Measurements from ENCODE around the gene TSPAN9. TPM values are rescaled to one million over a fixed set of nuclear protein-coding genes. Genes with fewer than 3 reads are reported as not detected.

The TSPAN9 gene
- total and polyA plus RNA-seq, 2 experiments from 2014 or later = 6.0 to 31.5 TPM

GRCh38 chr12:3069714-3070113 lies 7.5 kb upstream of the TSPAN9 start:
- H3K36me3 ChIP-seq (ENCODE audit: insufficient read depth) = no peaks in the 10 kb centered on the region
- H3K9me3 Mint-ChIP-seq = no peaks in the 10 kb centered on the region; the same call in 2 of the 3 replicates
- no peaks in the 10 kb centered on the region for H3K27me3 ChIP-seq (ENCODE audit: insufficient read depth)
- H3K4me3 ChIP-seq = no peak overlapping the region
- H3K4me3 Mint-ChIP-seq = no peak overlapping the region
- no peaks in the 10 kb centered on the region for H3K9me2 ChIP-seq (ENCODE audit: insufficient read depth)
- no peaks in the 10 kb centered on the region for H3F3A ChIP-seq (replicated peaks; ENCODE audit: low read depth)
- no peaks in the 10 kb centered on the region for H3K36me3 Mint-ChIP-seq (ENCODE audit: low read depth)
- H3K27me3 Mint-ChIP-seq (ENCODE audit: insufficient read depth, low read depth, poor library complexity) = no peaks in the 10 kb centered on the region
- DNase-seq (ENCODE audit: low spot score) = no peak
- no peak for ATAC-seq
- H3K27ac Mint-ChIP-seq = no peak overlapping the region
- H4K20me1 ChIP-seq (replicated peaks; ENCODE audit: insufficient read depth) = no peaks in the 10 kb centered on the region
- TF ChIP-seq EZH2 (IDR thresholded peaks at IDR 0.05; ENCODE audit: low read depth, unreplicated experiment) = no peak
- TF ChIP-seq CTCF (conservative IDR thresholded peaks at IDR 0.05; ENCODE audit: low read depth in 2 of 2) = no peak
- TF ChIP-seq ZNF462 (CRISPR knock-in tag; IDR thresholded peaks at IDR 0.05) = no peak
- no peak for TF ChIP-seq REST (IDR thresholded peaks at IDR 0.05; ENCODE audit: unreplicated experiment)
- TF ChIP-seq ZNF114 (CRISPR knock-in tag; IDR thresholded peaks at IDR 0.05) = no peak
- TF ChIP-seq ETS1 (IDR thresholded peaks at IDR 0.05) = no peak
- no peak for TF ChIP-seq STAT1 (IDR thresholded peaks at IDR 0.05; ENCODE audit: unreplicated experiment)
- no peak for TF ChIP-seq ZNF331 (CRISPR knock-in tag; IDR thresholded peaks at IDR 0.05; ENCODE audit: low read depth)
- no peak for TF ChIP-seq EZH2phosphoT487 (IDR thresholded peaks at IDR 0.05; ENCODE audit: unreplicated experiment)
- no peak for TF ChIP-seq NANOG (IDR thresholded peaks at IDR 0.05; ENCODE audit: borderline replicate concordance)
- H3K4me1 ChIP-seq (ENCODE audit: insufficient read depth) = peaks cover 10% of the 10 kb centered on the region; the same call in 1 of the 2 replicates
- no peaks in the 10 kb centered on the region for H3K79me2 ChIP-seq (replicated peaks; ENCODE audit: insufficient read depth)
- no peak overlapping the region for H3K27ac ChIP-seq (ENCODE audit: low read depth)
- no peak overlapping the region for H3K4me2 ChIP-seq
- peaks cover 8% of the 10 kb centered on the region; the same call in 2 of the 3 replicates for H3K4me1 Mint-ChIP-seq
- no peak overlapping the region for H2AFZ ChIP-seq
